ENCODE measurements around the gene TMEM243. TPM values are rescaled to one million over a fixed set of nuclear protein-coding genes. Genes with fewer than 3 reads are reported as not detected.

TMEM243 gene
- total and polyA plus RNA-seq, 2 donors (not counting 3 experiments of a cell fraction or from before 2014, with no cell fraction given), result 26.9 to 28.8 TPM

DNA sequence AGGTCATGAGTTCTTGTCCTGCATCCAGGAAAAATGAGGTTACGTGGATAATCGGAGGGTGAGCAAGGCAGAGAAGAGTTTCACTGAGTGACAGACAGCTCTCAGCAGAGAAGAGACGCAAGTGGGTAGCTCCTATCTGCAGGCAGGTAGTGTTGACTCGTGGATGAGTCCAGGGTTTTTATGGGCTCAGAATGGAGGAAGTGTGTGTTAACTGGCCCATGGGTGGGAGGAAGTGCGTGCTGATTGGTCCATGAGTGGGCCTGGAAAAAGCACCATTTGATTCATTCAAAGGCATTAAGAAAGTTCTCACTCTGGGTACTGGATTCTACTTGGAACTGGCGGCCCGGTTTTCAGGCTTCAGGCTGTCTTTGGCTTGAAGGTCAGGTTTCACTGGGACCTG is 72.0 kb downstream of the TMEM243 start:
- Histone ChIP-seq H3K4me2 (ENCODE audit: insufficient read depth, low read length) (no peak overlapping the region), H3K4me3 (replicated peaks in 1 of 3; ENCODE audit: insufficient read depth in 1 of 3, low read depth in 1 of 3, low read length in 3 of 3) (no peak overlapping the region), H3K27ac (ENCODE audit: insufficient read depth, low read depth, low read length) (no peak overlapping the region), H3K9me1 (replicated peaks; ENCODE audit: control insufficient read depth, extremely low read depth, insufficient read depth, low read length) (no peaks in the 10 kb centered on the region), H3K36me3 (ENCODE audit: control insufficient read depth in 2 of 2, extremely low read depth in 1 of 2, insufficient read depth in 2 of 2, low read length in 2 of 2) (no peaks in the 10 kb centered on the region), H3K9ac (replicated peaks; ENCODE audit: extremely low read depth, insufficient read depth, low read length) (no peak overlapping the region), H3K9me3 (replicated peaks; ENCODE audit: control insufficient read depth, insufficient read depth, low read length) (no peaks in the 10 kb centered on the region), H3K4me1 (ENCODE audit: control insufficient read depth, extremely low read depth, insufficient read depth, low read length) (peaks cover 9% of the 10 kb centered on the region), H2AFZ (ENCODE audit: low read depth, low read length) (peak overlapping the region; percentile 38), H3K79me2 (ENCODE audit: control insufficient read depth, insufficient read depth, low read length) (no peaks in the 10 kb centered on the region), H4K20me1 (replicated peaks; ENCODE audit: control insufficient read depth, extremely low read depth, insufficient read depth, low read length) (no peaks in the 10 kb centered on the region), H3K27me3 (ENCODE audit: control insufficient read depth in 2 of 2, insufficient read depth in 2 of 2, low read length in 2 of 2) (no peaks in the 10 kb centered on the region)
- no TSS peak for BruUV-seq (replicated peaks)
- TF ChIP-seq, protein P1, sequence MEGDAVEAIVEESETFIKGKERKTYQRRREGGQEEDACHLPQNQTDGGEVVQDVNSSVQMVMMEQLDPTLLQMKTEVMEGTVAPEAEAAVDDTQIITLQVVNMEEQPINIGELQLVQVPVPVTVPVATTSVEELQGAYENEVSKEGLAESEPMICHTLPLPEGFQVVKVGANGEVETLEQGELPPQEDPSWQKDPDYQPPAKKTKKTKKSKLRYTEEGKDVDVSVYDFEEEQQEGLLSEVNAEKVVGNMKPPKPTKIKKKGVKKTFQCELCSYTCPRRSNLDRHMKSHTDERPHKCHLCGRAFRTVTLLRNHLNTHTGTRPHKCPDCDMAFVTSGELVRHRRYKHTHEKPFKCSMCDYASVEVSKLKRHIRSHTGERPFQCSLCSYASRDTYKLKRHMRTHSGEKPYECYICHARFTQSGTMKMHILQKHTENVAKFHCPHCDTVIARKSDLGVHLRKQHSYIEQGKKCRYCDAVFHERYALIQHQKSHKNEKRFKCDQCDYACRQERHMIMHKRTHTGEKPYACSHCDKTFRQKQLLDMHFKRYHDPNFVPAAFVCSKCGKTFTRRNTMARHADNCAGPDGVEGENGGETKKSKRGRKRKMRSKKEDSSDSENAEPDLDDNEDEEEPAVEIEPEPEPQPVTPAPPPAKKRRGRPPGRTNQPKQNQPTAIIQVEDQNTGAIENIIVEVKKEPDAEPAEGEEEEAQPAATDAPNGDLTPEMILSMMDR (IDR thresholded peaks at IDR 0.05; ENCODE audit: extremely low read depth in 1 of 2, insufficient read depth in 1 of 2, low read depth in 1 of 2, low read length in 2 of 2), result no peak
- TF ChIP-seq GATA2 (IDR thresholded peaks at IDR 0.05; ENCODE audit: insufficient read depth, insufficient read length, low read depth, low read length) (no peak), POLR2A (IDR thresholded peaks at IDR 0.05; ENCODE audit: low read depth, low read length) (no peak), FOS (IDR thresholded peaks at IDR 0.05; ENCODE audit: borderline replicate concordance, insufficient read depth, low read length) (no peak), JUN (IDR thresholded peaks at IDR 0.05; ENCODE audit: borderline replicate concordance, insufficient read depth, insufficient read length, low read depth) (no peak), MYC (IDR thresholded peaks at IDR 0.05; ENCODE audit: low read depth, low read length) (no peak), POLR2AphosphoS5 (IDR thresholded peaks at IDR 0.05; ENCODE audit: insufficient read depth, low read depth, low read length) (no peak), EZH2 (IDR thresholded peaks at IDR 0.05; ENCODE audit: borderline replicate concordance, low read depth, low read length, severe bottlenecking) (no peak)
- TF ChIP-seq, protein P2, sequence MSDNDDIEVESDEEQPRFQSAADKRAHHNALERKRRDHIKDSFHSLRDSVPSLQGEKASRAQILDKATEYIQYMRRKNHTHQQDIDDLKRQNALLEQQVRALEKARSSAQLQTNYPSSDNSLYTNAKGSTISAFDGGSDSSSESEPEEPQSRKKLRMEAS (IDR thresholded peaks at IDR 0.05; ENCODE audit: insufficient read depth, insufficient read length), result no peak
- ChIA-PET POLR2A (no interaction called here), CTCF (interaction anchor here (1.0 to 12.0 kb wide), 19 partner anchors 8 to 236 kb away, joined by 3 to 343 read pairs (median 9); partner anchors contain the start of gene ELAPOR2)
- FAIRE-seq, result no peak
- no peak for DNase-seq (ENCODE audit: low read depth, low spot score)
- dilution Hi-C loops (cut with MboI; ENCODE audit: extremely low pct_ligation_motif_present, low sequenced_read_pairs) (no loop called here), intact Hi-C loops (cut with micrococcal nuclease) (no loop called here)

Data from endothelial cell of umbilical vein (primary cell).